NT2/D1 (cell line): Measurements from ENCODE around the gene L3MBTL3.

Experiments used
- YY1 ChIP-seq: IDR thresholded peaks from 2 replicates; pipeline ENCODE4 v1.6.1; 2011; ENCODE audit not compliant: insufficient read length, insufficient read depth
- ZNF274 ChIP-seq: IDR thresholded peaks from 2 replicates; pipeline ENCODE4 v1.6.1; 2011; ENCODE audit warnings: mild to moderate bottlenecking, low read depth, low read length

DNA sequence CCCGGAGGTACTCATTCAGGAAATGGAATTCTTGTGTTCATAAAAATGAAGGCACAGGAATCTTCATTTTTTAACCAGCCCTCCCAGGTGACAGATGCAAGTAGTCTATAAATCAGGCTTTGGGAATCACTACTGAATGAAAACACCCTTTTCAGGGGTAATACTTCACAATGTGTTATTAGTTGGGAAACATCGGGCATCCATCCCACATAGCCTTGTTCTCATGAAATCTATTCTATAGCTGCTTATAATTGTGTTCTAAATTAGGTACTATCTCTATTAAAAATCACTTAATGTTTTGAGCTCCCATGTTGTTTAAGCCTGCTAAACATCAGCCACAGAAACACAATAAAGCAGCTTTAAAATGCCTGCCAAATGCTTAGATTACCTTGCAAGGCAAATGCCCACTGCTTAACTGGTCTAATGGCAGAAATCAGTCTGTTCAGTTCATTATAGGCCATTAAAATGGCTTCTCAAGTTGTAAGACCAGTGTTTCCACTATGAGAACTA, 94.9 kb downstream of the L3MBTL3 start:
- TF ChIP-seq YY1: no peak
- TF ChIP-seq ZNF274: no peak
